ENCODE results near the gene KDM4B.

KDM4B gene

DNA sequence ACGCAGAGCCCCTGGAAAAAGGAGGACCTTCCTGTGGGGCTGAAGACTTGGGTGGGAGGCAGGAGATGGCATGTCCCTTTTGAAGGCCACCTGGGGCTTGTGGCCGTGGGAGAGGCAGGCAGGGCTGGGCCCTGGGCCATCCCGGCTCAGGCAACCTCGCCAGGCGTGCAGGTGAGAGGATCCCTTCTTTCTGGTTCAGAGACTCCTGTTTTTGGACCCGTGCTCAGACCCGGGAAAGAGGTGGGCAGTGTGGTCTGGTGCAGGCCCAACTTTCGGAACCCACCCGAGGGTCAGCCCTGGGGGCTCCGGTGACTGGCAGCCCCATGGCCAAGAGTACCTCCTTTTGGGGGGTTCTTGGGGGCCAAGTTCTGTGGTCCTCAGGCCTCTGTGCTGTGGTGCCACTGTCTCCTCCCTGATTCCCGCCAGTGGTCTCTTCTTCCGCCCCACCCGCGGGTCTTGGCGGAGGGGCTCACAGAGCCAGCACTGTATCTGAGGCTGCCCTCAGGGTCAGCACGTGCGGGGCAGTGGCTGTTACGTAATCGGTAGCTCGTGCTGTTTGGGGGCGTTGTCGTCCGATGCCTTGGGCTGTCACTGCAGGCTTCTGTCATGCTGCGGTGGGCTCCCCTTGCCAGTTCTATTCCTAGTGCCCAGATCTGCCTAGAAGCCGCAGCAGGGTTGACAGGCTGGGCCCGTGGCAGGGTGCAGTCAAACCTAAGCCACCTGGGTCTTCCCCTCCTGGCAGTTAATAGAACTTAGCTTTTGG lies 42.7 kb downstream of the KDM4B start:
- ATAC-seq (ENCODE audit: low read depth), result no peak
- Histone ChIP-seq H3K36me3 (ENCODE audit: low read depth) (peaks cover 2% of the 10 kb centered on the region), H3K4me3 (ENCODE audit: severe bottlenecking) (no peak overlapping the region), H3K27me3 (ENCODE audit: insufficient read depth, poor library complexity, severe bottlenecking) (no peaks in the 10 kb centered on the region), H3K9me3 (ENCODE audit: severe bottlenecking) (no peaks in the 10 kb centered on the region), H3K27ac (ENCODE audit: poor library complexity, severe bottlenecking) (no peak overlapping the region), H3K4me1 (ENCODE audit: insufficient read depth, poor library complexity, severe bottlenecking) (no peaks in the 10 kb centered on the region)
- no peak for DNase-seq (ENCODE audit: low spot score)
- TF ChIP-seq, protein P1, sequence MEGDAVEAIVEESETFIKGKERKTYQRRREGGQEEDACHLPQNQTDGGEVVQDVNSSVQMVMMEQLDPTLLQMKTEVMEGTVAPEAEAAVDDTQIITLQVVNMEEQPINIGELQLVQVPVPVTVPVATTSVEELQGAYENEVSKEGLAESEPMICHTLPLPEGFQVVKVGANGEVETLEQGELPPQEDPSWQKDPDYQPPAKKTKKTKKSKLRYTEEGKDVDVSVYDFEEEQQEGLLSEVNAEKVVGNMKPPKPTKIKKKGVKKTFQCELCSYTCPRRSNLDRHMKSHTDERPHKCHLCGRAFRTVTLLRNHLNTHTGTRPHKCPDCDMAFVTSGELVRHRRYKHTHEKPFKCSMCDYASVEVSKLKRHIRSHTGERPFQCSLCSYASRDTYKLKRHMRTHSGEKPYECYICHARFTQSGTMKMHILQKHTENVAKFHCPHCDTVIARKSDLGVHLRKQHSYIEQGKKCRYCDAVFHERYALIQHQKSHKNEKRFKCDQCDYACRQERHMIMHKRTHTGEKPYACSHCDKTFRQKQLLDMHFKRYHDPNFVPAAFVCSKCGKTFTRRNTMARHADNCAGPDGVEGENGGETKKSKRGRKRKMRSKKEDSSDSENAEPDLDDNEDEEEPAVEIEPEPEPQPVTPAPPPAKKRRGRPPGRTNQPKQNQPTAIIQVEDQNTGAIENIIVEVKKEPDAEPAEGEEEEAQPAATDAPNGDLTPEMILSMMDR (IDR thresholded peaks at IDR 0.05; ENCODE audit: poor library complexity, severe bottlenecking), result no peak

GRCh38 chr19:5012688-5013457 lies 44.0 kb downstream of the KDM4B start:
- Histone ChIP-seq H3K36me3 (ENCODE audit: low read depth) (peaks cover 6% of the 10 kb centered on the region), H3K4me1 (ENCODE audit: insufficient read depth, poor library complexity, severe bottlenecking) (peaks cover 9% of the 10 kb centered on the region), H3K27ac (ENCODE audit: poor library complexity, severe bottlenecking) (no peak overlapping the region), H3K4me3 (ENCODE audit: severe bottlenecking) (no peak overlapping the region), H3K27me3 (ENCODE audit: insufficient read depth, poor library complexity, severe bottlenecking) (no peaks in the 10 kb centered on the region), H3K9me3 (ENCODE audit: severe bottlenecking) (no peaks in the 10 kb centered on the region)
- DNase-seq (ENCODE audit: low spot score) (no peak), ATAC-seq (ENCODE audit: low read depth) (no peak)
- TF ChIP-seq, protein P1 (IDR thresholded peaks at IDR 0.05; ENCODE audit: poor library complexity, severe bottlenecking), result no peak

- ATAC-seq (ENCODE audit: low read depth) (no peak), DNase-seq (ENCODE audit: low spot score) (no peak)
- H3K9me3 ChIP-seq (ENCODE audit: severe bottlenecking), result no peaks in the 10 kb centered on the region
- H3K36me3 ChIP-seq (ENCODE audit: low read depth), result peaks cover 11% of the 10 kb centered on the region
- TF ChIP-seq, protein P1 (IDR thresholded peaks at IDR 0.05; ENCODE audit: poor library complexity, severe bottlenecking), result no peak
- H3K4me1 ChIP-seq (ENCODE audit: insufficient read depth, poor library complexity, severe bottlenecking), result peaks cover 9% of the 10 kb centered on the region
- H3K27ac ChIP-seq (ENCODE audit: poor library complexity, severe bottlenecking), result no peak overlapping the region
- no peak overlapping the region for H3K4me3 ChIP-seq (ENCODE audit: severe bottlenecking)
- H3K27me3 ChIP-seq (ENCODE audit: insufficient read depth, poor library complexity, severe bottlenecking), result no peaks in the 10 kb centered on the region
Observed at GRCh38 chr19:5013761-5014160, 44.8 kb downstream of the KDM4B start.

DNA sequence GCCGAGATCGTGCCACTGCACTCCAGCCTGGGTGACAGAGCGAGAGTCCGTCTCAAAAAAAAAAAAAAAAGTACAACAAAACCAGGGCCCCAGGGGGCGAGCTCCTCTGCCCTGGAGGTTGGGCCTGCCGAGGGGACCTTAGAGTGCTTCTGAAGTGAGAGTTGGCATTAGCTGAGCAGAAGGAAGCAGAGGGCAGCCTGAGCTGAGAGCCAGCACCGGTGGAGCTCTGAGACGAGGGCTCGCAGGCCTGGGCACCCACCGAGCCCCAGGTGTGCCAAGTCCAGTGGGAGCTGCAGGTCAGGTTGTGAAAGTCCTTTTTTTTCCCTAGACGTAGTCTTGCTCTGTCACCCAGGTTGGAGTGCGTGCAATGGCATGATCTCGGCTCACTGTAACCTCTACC lies 46.0 kb downstream of the KDM4B start:
- ATAC-seq (ENCODE audit: low read depth), result no peak
- Histone ChIP-seq H3K4me1 (ENCODE audit: insufficient read depth, poor library complexity, severe bottlenecking) (peaks cover 9% of the 10 kb centered on the region), H3K27ac (ENCODE audit: poor library complexity, severe bottlenecking) (no peak overlapping the region), H3K27me3 (ENCODE audit: insufficient read depth, poor library complexity, severe bottlenecking) (no peaks in the 10 kb centered on the region), H3K9me3 (ENCODE audit: severe bottlenecking) (no peaks in the 10 kb centered on the region), H3K36me3 (ENCODE audit: low read depth) (peaks cover 11% of the 10 kb centered on the region), H3K4me3 (ENCODE audit: severe bottlenecking) (no peak overlapping the region)
- DNase-seq (ENCODE audit: low spot score), result no peak
- TF ChIP-seq, protein P1 (IDR thresholded peaks at IDR 0.05; ENCODE audit: poor library complexity, severe bottlenecking), result no peak
